ENCODE results near the gene AFF1.

Gene AFF1

GRCh38 chr4:87101543-87102199 lies 166.9 kb downstream of the AFF1 start:
- Histone ChIP-seq H3K27ac (ENCODE audit: low read length) (no peak overlapping the region), H3K36me3 (ENCODE audit: control insufficient read depth, insufficient read depth, low read length) (no peaks in the 10 kb centered on the region), H3K4me3 (ENCODE audit: low read length) (no peak overlapping the region), H3K9me3 (ENCODE audit: control insufficient read depth, insufficient read depth, low read length) (no peaks in the 10 kb centered on the region), H3K4me1 (ENCODE audit: control insufficient read depth, insufficient read depth, low read length) (no peaks in the 10 kb centered on the region), H3K27me3 (ENCODE audit: control insufficient read depth, insufficient read depth, low read length) (no peaks in the 10 kb centered on the region)
- DNase-seq (ENCODE audit: low read depth, low spot score), result no peak
- WGBS (ENCODE audit: insufficient coverage, insufficient read length), result no CpG with 5 or more reads among the region's 7 CpGs

GRCh38 chr4:87103086-87103485 lies 168.3 kb downstream of the AFF1 start:
- DNase-seq (ENCODE audit: low read depth, low spot score), result no peak
- no peaks in the 10 kb centered on the region for H3K9me3 ChIP-seq (ENCODE audit: control insufficient read depth, insufficient read depth, low read length)
- no peak overlapping the region for H3K4me3 ChIP-seq (ENCODE audit: low read length)
- no peak overlapping the region for H3K27ac ChIP-seq (ENCODE audit: low read length)
- no CpG with 5 or more reads among the region's 1 CpG for WGBS (ENCODE audit: insufficient coverage, insufficient read length)
- H3K36me3 ChIP-seq (ENCODE audit: control insufficient read depth, insufficient read depth, low read length), result no peaks in the 10 kb centered on the region
- no peaks in the 10 kb centered on the region for H3K27me3 ChIP-seq (ENCODE audit: control insufficient read depth, insufficient read depth, low read length)
- no peaks in the 10 kb centered on the region for H3K4me1 ChIP-seq (ENCODE audit: control insufficient read depth, insufficient read depth, low read length)

GRCh38 chr4:87103691-87104187 lies 168.9 kb downstream of the AFF1 start:
- no peak overlapping the region for H3K27ac ChIP-seq (ENCODE audit: low read length)
- DNase-seq (ENCODE audit: low read depth, low spot score), result no peak

GRCh38 chr4:87105101-87105845 lies 170.5 kb downstream of the AFF1 start:
- Histone ChIP-seq H3K4me1 (ENCODE audit: control insufficient read depth, insufficient read depth, low read length) (no peaks in the 10 kb centered on the region), H3K27ac (ENCODE audit: low read length) (no peak overlapping the region)
- WGBS (ENCODE audit: insufficient coverage, insufficient read length), result no CpG with 5 or more reads among the region's 5 CpGs

More at GRCh38 chr4:87103691-87104187, 168.9 kb downstream of the AFF1 start:
- Histone ChIP-seq H3K27me3 (ENCODE audit: control insufficient read depth, insufficient read depth, low read length) (no peaks in the 10 kb centered on the region), H3K9me3 (ENCODE audit: control insufficient read depth, insufficient read depth, low read length) (no peaks in the 10 kb centered on the region), H3K4me1 (ENCODE audit: control insufficient read depth, insufficient read depth, low read length) (no peaks in the 10 kb centered on the region), H3K36me3 (ENCODE audit: control insufficient read depth, insufficient read depth, low read length) (no peaks in the 10 kb centered on the region), H3K4me3 (ENCODE audit: low read length) (no peak overlapping the region)
- no CpG with 5 or more reads among the region's 2 CpGs for WGBS (ENCODE audit: insufficient coverage, insufficient read length)

GRCh38 chr4:87108142-87108546 lies 173.3 kb downstream of the AFF1 start:
- Histone ChIP-seq H3K27me3 (ENCODE audit: control insufficient read depth, insufficient read depth, low read length) (no peaks in the 10 kb centered on the region), H3K9me3 (ENCODE audit: control insufficient read depth, insufficient read depth, low read length) (no peaks in the 10 kb centered on the region), H3K4me1 (ENCODE audit: control insufficient read depth, insufficient read depth, low read length) (no peaks in the 10 kb centered on the region), H3K36me3 (ENCODE audit: control insufficient read depth, insufficient read depth, low read length) (no peaks in the 10 kb centered on the region), H3K4me3 (ENCODE audit: low read length) (no peak overlapping the region), H3K27ac (ENCODE audit: low read length) (no peak overlapping the region)
- no peak for DNase-seq (ENCODE audit: low read depth, low spot score)
- no CpG with 5 or more reads among the region's 5 CpGs for WGBS (ENCODE audit: insufficient coverage, insufficient read length)

More at GRCh38 chr4:87105101-87105845, 170.5 kb downstream of the AFF1 start:
- H3K36me3 ChIP-seq (ENCODE audit: control insufficient read depth, insufficient read depth, low read length), result no peaks in the 10 kb centered on the region
- H3K4me3 ChIP-seq (ENCODE audit: low read length), result no peak overlapping the region
- no peaks in the 10 kb centered on the region for H3K9me3 ChIP-seq (ENCODE audit: control insufficient read depth, insufficient read depth, low read length)
- no peak for DNase-seq (ENCODE audit: low read depth, low spot score)
- H3K27me3 ChIP-seq (ENCODE audit: control insufficient read depth, insufficient read depth, low read length), result no peaks in the 10 kb centered on the region

GRCh38 chr4:87109121-87109520 lies 174.3 kb downstream of the AFF1 start:
- WGBS (ENCODE audit: insufficient coverage, insufficient read length), result no CpG with 5 or more reads among the region's 3 CpGs
- Histone ChIP-seq H3K27me3 (ENCODE audit: control insufficient read depth, insufficient read depth, low read length) (no peaks in the 10 kb centered on the region), H3K27ac (ENCODE audit: low read length) (no peak overlapping the region), H3K4me1 (ENCODE audit: control insufficient read depth, insufficient read depth, low read length) (no peaks in the 10 kb centered on the region), H3K9me3 (ENCODE audit: control insufficient read depth, insufficient read depth, low read length) (no peaks in the 10 kb centered on the region), H3K36me3 (ENCODE audit: control insufficient read depth, insufficient read depth, low read length) (no peaks in the 10 kb centered on the region), H3K4me3 (ENCODE audit: low read length) (no peak overlapping the region)
- DNase-seq (ENCODE audit: low read depth, low spot score), result no peak

- no peak overlapping the region for H3K4me3 ChIP-seq (ENCODE audit: low read length)
These were observed 175.1 kb downstream of the AFF1 start for GRCh38 chr4:87109945-87110344.

GRCh38 chr4:87112063-87112462 lies 177.3 kb downstream of the AFF1 start:
- H3K27ac ChIP-seq (ENCODE audit: low read length), result no peak overlapping the region
- DNase-seq (ENCODE audit: low read depth, low spot score), result no peak
- no peak overlapping the region for H3K4me3 ChIP-seq (ENCODE audit: low read length)
- peaks cover 6% of the 10 kb centered on the region for H3K36me3 ChIP-seq (ENCODE audit: control insufficient read depth, insufficient read depth, low read length)
- no peaks in the 10 kb centered on the region; the same call in 1 of the 2 replicates for H3K4me1 ChIP-seq (ENCODE audit: control insufficient read depth, insufficient read depth, low read length)
- no peaks in the 10 kb centered on the region for H3K27me3 ChIP-seq (ENCODE audit: control insufficient read depth, insufficient read depth, low read length)
- WGBS (ENCODE audit: insufficient coverage, insufficient read length), result no CpG with 5 or more reads among the region's 4 CpGs
- H3K9me3 ChIP-seq (ENCODE audit: control insufficient read depth, insufficient read depth, low read length), result no peaks in the 10 kb centered on the region

More at GRCh38 chr4:87109945-87110344, 175.1 kb downstream of the AFF1 start:
- Histone ChIP-seq H3K9me3 (ENCODE audit: control insufficient read depth, insufficient read depth, low read length) (no peaks in the 10 kb centered on the region), H3K36me3 (ENCODE audit: control insufficient read depth, insufficient read depth, low read length) (peaks cover 3% of the 10 kb centered on the region; the same call in 1 of the 2 replicates), H3K4me1 (ENCODE audit: control insufficient read depth, insufficient read depth, low read length) (no peaks in the 10 kb centered on the region), H3K27ac (ENCODE audit: low read length) (no peak overlapping the region), H3K27me3 (ENCODE audit: control insufficient read depth, insufficient read depth, low read length) (no peaks in the 10 kb centered on the region)
- WGBS (ENCODE audit: insufficient coverage, insufficient read length), result no CpG with 5 or more reads among the region's 1 CpG
- no peak for DNase-seq (ENCODE audit: low read depth, low spot score)

- H3K27ac ChIP-seq (ENCODE audit: low read length), result no peak overlapping the region
- H3K36me3 ChIP-seq (ENCODE audit: control insufficient read depth, insufficient read depth, low read length), result peaks cover 6% of the 10 kb centered on the region
- H3K27me3 ChIP-seq (ENCODE audit: control insufficient read depth, insufficient read depth, low read length), result no peaks in the 10 kb centered on the region
- H3K4me1 ChIP-seq (ENCODE audit: control insufficient read depth, insufficient read depth, low read length), result no peaks in the 10 kb centered on the region; the same call in 1 of the 2 replicates
- WGBS (ENCODE audit: insufficient coverage, insufficient read length), result no CpG with 5 or more reads among the region's 24 CpGs
- H3K4me3 ChIP-seq (ENCODE audit: low read length), result no peak overlapping the region
- no peaks in the 10 kb centered on the region for H3K9me3 ChIP-seq (ENCODE audit: control insufficient read depth, insufficient read depth, low read length)
- no peak for DNase-seq (ENCODE audit: low read depth, low spot score)
These were observed 179.6 kb downstream of the AFF1 start for GRCh38 chr4:87114245-87115062.

GRCh38 chr4:87116231-87116630 lies 181.4 kb downstream of the AFF1 start:
- no peak overlapping the region for H3K27ac ChIP-seq (ENCODE audit: low read length)
- H3K4me1 ChIP-seq (ENCODE audit: control insufficient read depth, insufficient read depth, low read length), result no peaks in the 10 kb centered on the region; the same call in 1 of the 2 replicates
- H3K4me3 ChIP-seq (ENCODE audit: low read length), result no peak overlapping the region
- no peak for DNase-seq (ENCODE audit: low read depth, low spot score)
- no peaks in the 10 kb centered on the region for H3K9me3 ChIP-seq (ENCODE audit: control insufficient read depth, insufficient read depth, low read length)
- no peaks in the 10 kb centered on the region for H3K27me3 ChIP-seq (ENCODE audit: control insufficient read depth, insufficient read depth, low read length)
- H3K36me3 ChIP-seq (ENCODE audit: control insufficient read depth, insufficient read depth, low read length), result peaks cover 6% of the 10 kb centered on the region
- no CpG with 5 or more reads among the region's 1 CpG for WGBS (ENCODE audit: insufficient coverage, insufficient read length)
